ENCODE data around the gene AFF1. TPM values are rescaled to one million over a fixed set of nuclear protein-coding genes. Genes with fewer than 3 reads are reported as not detected.

Gene AFF1
- total RNA-seq, 2 donors from 2014 or later = 42.8 to 57.0 TPM

- intact Hi-C loops (cut with DNase I) = no loop called here
- DNase-seq = no peak
- TF ChIP-seq CTCF (IDR thresholded peaks at IDR 0.05) = no peak
- TF ChIP-seq POLR2A (IDR thresholded peaks at IDR 0.05) = no peak
- Histone ChIP-seq H3K27ac (peak overlapping the region in 1 of 4 donors; percentile 26), H3K27me3 (no peaks in the 10 kb centered on the region), H3K9me3 (no peaks in the 10 kb centered on the region), H3K36me3 (replicated peaks in 1 of 2; ENCODE audit: insufficient read depth in 1 of 2, low read depth in 2 of 2) (no peaks in the 10 kb centered on the region), H3K4me3 (no peak overlapping the region), H3K4me1 (peaks cover 61% of the 10 kb centered on the region)
- WGBS, 2 donors = 54 to 58% methylated on average over 2 of the region's 2 CpGs
- ATAC-seq = no peak
Measured at GRCh38 chr4:87075876-87076275, 141.1 kb downstream of the AFF1 start.

GRCh38 chr4:87076690-87077358, 142.0 kb downstream of the AFF1 start:
- intact Hi-C loops (cut with DNase I) = no loop called here
- DNase-seq (no peak), ATAC-seq (no peak)
- 83% methylated on average over 6 of the region's 6 CpGs for WGBS, 2 donors
- Histone ChIP-seq H3K4me1 (peaks cover 51% of the 10 kb centered on the region), H3K9me3 (no peaks in the 10 kb centered on the region), H3K27me3 (no peaks in the 10 kb centered on the region), H3K36me3 (replicated peaks in 1 of 2; ENCODE audit: insufficient read depth in 1 of 2, low read depth in 2 of 2) (no peaks in the 10 kb centered on the region), H3K27ac (peak overlapping the region in 1 of 4 donors; percentile 30), H3K4me3 (no peak overlapping the region)
- TF ChIP-seq CTCF (IDR thresholded peaks at IDR 0.05) (no peak), POLR2A (IDR thresholded peaks at IDR 0.05) (no peak)

- peak overlapping the region; percentile 7 to 73 (median 46) for H3K27ac ChIP-seq
- no peaks in the 10 kb centered on the region for H3K9me3 ChIP-seq
- H3K4me1 ChIP-seq = peaks cover 48% of the 10 kb centered on the region
Measured at GRCh38 chr4:87077914-87078585, 143.2 kb downstream of the AFF1 start.

GRCh38 chr4:87078987-87079486, 144.2 kb downstream of the AFF1 start:
- 21 to 26% methylated on average over 6 of the region's 6 CpGs for WGBS, 2 donors
- intact Hi-C loops (cut with DNase I) = no loop called here
- Histone ChIP-seq H3K4me1 (peaks cover 38% of the 10 kb centered on the region), H3K27ac (peak overlapping the region in 3 of 4 donors; percentile 35 to 73 (median 58)), H3K36me3 (replicated peaks in 1 of 2; ENCODE audit: insufficient read depth in 1 of 2, low read depth in 2 of 2) (no peaks in the 10 kb centered on the region), H3K27me3 (no peaks in the 10 kb centered on the region), H3K9me3 (no peaks in the 10 kb centered on the region), H3K4me3 (no peak overlapping the region)
- peak in 2 of 4 donors; percentile 26 to 38 for DNase-seq
- peak; percentile 74 for ATAC-seq
- no peak for TF ChIP-seq CTCF (IDR thresholded peaks at IDR 0.05)
- no peak for TF ChIP-seq POLR2A (IDR thresholded peaks at IDR 0.05)

More at GRCh38 chr4:87077914-87078585, 143.2 kb downstream of the AFF1 start:
- ATAC-seq = no peak
- Histone ChIP-seq H3K36me3 (replicated peaks in 1 of 2; ENCODE audit: insufficient read depth in 1 of 2, low read depth in 2 of 2) (no peaks in the 10 kb centered on the region), H3K27me3 (no peaks in the 10 kb centered on the region), H3K4me3 (no peak overlapping the region)
- intact Hi-C loops (cut with DNase I) = no loop called here
- WGBS, 2 donors = 55 to 62% methylated on average over 4 of the region's 4 CpGs
- DNase-seq = no peak
- no peak for TF ChIP-seq POLR2A (IDR thresholded peaks at IDR 0.05)
- TF ChIP-seq CTCF (IDR thresholded peaks at IDR 0.05) = no peak
